Breast epithelium (tissue), 3 donors: ENCODE measurements around the gene FADD.

Source experiments
- CTCF ChIP-seq, 3 donors: fragments of 450-650 bp; IDR thresholded peaks; one replicate each; pipeline ENCODE4 v1.5.1; 2016 to 2017; ENCODE audit warnings: antibody characterized with exemption in 3 of 3, mild to moderate bottlenecking in 3 of 3, moderate library complexity in 3 of 3
- POLR2A ChIP-seq: fragments of 450-650 bp; IDR thresholded peaks from one replicate; pipeline ENCODE4 v1.6.1; 2016; ENCODE audit warnings: antibody characterized with exemption, mild to moderate bottlenecking, moderate library complexity

DNA sequence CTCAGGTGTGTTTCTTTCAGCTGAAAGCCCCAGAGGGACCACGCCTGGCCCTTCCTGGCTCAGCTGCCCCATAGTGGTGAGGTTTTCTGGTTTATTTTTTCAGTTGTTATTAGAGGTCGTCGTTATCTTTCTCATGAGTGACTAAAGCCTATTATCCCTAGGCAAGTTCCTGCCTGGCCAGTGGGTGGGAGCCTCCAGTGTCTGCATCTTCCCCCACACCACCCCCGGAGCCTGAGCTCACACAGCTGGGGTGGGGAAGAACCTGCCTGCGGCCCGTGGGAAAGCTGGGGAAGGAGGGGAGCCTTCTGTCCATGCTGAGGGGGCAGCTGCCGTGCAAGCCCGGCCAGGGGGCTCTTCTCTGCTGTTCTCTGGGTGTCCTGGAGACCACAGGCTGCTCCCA lies 43.1 kb downstream of the FADD start:
- TF ChIP-seq POLR2A (no peak), CTCF (IDR thresholded peaks at IDR 0.05) (no peak)
